H9 (cell line): Measurements from ENCODE around the gene MMP11. TPM values are rescaled to one million over a fixed set of nuclear protein-coding genes. Genes with fewer than 3 reads are reported as not detected.
A peak's percentile ranks its signal among the peaks of the same experiment; 100 is the strongest.

Experiments used
- DNase-seq: peaks from one replicate; pipeline ENCODE4 v3.0.0-alpha.2; 2017
- H2AFZ ChIP-seq: one replicate; pipeline ENCODE4 v1.6.1; 2013; ENCODE audit warnings: mild to moderate bottlenecking, low read length, control low read depth, moderate library complexity
- H2AK5ac ChIP-seq: 2 replicates; pipeline ENCODE4 v1.6.1; 2013; ENCODE audit warnings: low read length, control low read depth, mixed read lengths; ENCODE audit not compliant: insufficient read length
- H2BK120ac ChIP-seq: one replicate; pipeline ENCODE4 v1.6.1; 2013; ENCODE audit warnings: low read depth, mild to moderate bottlenecking, low read length, control low read depth, inconsistent platforms; ENCODE audit not compliant: poor library complexity, severe bottlenecking
- H2BK12ac ChIP-seq: 2 replicates; pipeline ENCODE4 v1.6.1; 2013; ENCODE audit warnings: low read length, control low read depth, mixed read lengths, low read depth; ENCODE audit not compliant: insufficient read length
- H2BK15ac ChIP-seq: 2 replicates; pipeline ENCODE4 v1.6.1; 2013; ENCODE audit warnings: low read depth, low read length, control low read depth
- H2BK20ac ChIP-seq: one replicate; pipeline ENCODE4 v1.6.1; 2013; ENCODE audit warnings: low read depth, mild to moderate bottlenecking, low read length, control low read depth, inconsistent platforms; ENCODE audit not compliant: poor library complexity, severe bottlenecking
- H2BK5ac ChIP-seq: 2 replicates; pipeline ENCODE4 v1.6.1; 2013; ENCODE audit warnings: low read length, control low read depth, mixed read lengths; ENCODE audit not compliant: insufficient read length
- H3K14ac ChIP-seq: 2 replicates; pipeline ENCODE4 v1.6.1; 2013; ENCODE audit warnings: low read length, control low read depth; ENCODE audit not compliant: insufficient read depth
- H3K18ac ChIP-seq: 2 replicates; pipeline ENCODE4 v1.6.1; 2013; ENCODE audit warnings: low read depth, mild to moderate bottlenecking, mixed read lengths, low read length, control low read depth; ENCODE audit not compliant: insufficient read length
- H3K23ac ChIP-seq: 2 replicates; pipeline ENCODE4 v1.6.1; 2013; ENCODE audit warnings: low read length, control low read depth, mixed read lengths, low read depth; ENCODE audit not compliant: insufficient read length
- H3K23me2 ChIP-seq: 2 replicates; pipeline ENCODE4 v1.6.1; 2013; ENCODE audit warnings: low read depth, mild to moderate bottlenecking, mixed read lengths, low read length, control low read depth; ENCODE audit not compliant: insufficient read length, poor library complexity, severe bottlenecking
- H3K27ac ChIP-seq: 2 replicates; pipeline ENCODE4 v1.5.1; 2013; ENCODE audit warnings: low read length, control low read depth, mixed read lengths, low read depth; ENCODE audit not compliant: insufficient read length
- H3K27me3 ChIP-seq: 2 replicates; pipeline ENCODE4 v1.6.1; 2013; ENCODE audit warnings: low read length, control low read depth, inconsistent platforms; ENCODE audit not compliant: insufficient read depth
- H3K4ac ChIP-seq: 2 replicates; pipeline ENCODE4 v1.6.1; 2013; ENCODE audit warnings: low read depth, mild to moderate bottlenecking, control low read depth, inconsistent platforms, low read length, moderate library complexity
- H3K4me1 ChIP-seq: 2 replicates; pipeline ENCODE4 v1.6.1; 2013; ENCODE audit warnings: low read length, control low read depth, inconsistent platforms; ENCODE audit not compliant: insufficient read depth
- H3K4me2 ChIP-seq: 2 replicates; pipeline ENCODE4 v1.6.1; 2013; ENCODE audit warnings: low read length, control low read depth, mixed read lengths; ENCODE audit not compliant: insufficient read length, insufficient read depth
- H3K56ac ChIP-seq: 2 replicates; pipeline ENCODE4 v1.6.1; 2013; ENCODE audit warnings: low read depth, mild to moderate bottlenecking, mixed read lengths, low read length, control low read depth; ENCODE audit not compliant: insufficient read length
- H3K79me1 ChIP-seq: 2 replicates; pipeline ENCODE4 v1.6.1; 2013; ENCODE audit warnings: low read depth, mild to moderate bottlenecking, moderate library complexity, low read length, control low read depth, inconsistent platforms; ENCODE audit not compliant: insufficient read depth, poor library complexity, severe bottlenecking
- H3K79me2 ChIP-seq: 2 replicates; pipeline ENCODE4 v1.6.1; 2013; ENCODE audit warnings: low read length, control low read depth, inconsistent platforms; ENCODE audit not compliant: insufficient read depth
- H3K9ac ChIP-seq: 2 replicates; pipeline ENCODE4 v1.6.1; 2013; ENCODE audit warnings: low read length, control low read depth, mixed read lengths; ENCODE audit not compliant: insufficient read length; ENCODE audit errors: extremely low read depth
- H3K9me3 ChIP-seq: one replicate; pipeline ENCODE4 v1.6.1; 2013; ENCODE audit warnings: low read depth, low read length, inconsistent platforms; ENCODE audit not compliant: control insufficient read depth
- H3T11ph ChIP-seq: one replicate; pipeline ENCODE4 v1.6.1; 2013; ENCODE audit warnings: mild to moderate bottlenecking, low read length, control low read depth, inconsistent platforms
- H4K20me1 ChIP-seq: one replicate; pipeline ENCODE4 v1.6.1; 2013; ENCODE audit not compliant: control insufficient read depth, insufficient read length, insufficient read depth
- H4K5ac ChIP-seq: 2 replicates; pipeline ENCODE4 v1.6.1; 2013; ENCODE audit warnings: low read depth, mild to moderate bottlenecking, mixed read lengths, low read length, control low read depth; ENCODE audit not compliant: insufficient read length
- H4K8ac ChIP-seq: replicated peaks from 2 replicates; pipeline ENCODE4 v1.6.1; 2013; ENCODE audit warnings: low read length, control low read depth, mixed read lengths, low read depth; ENCODE audit not compliant: insufficient read length
- H4K91ac ChIP-seq: 2 replicates; pipeline ENCODE4 v1.6.1; 2013; ENCODE audit warnings: low read depth, mild to moderate bottlenecking, moderate library complexity, mixed read lengths, low read length, control low read depth; ENCODE audit not compliant: insufficient read length
- H3K27ac Mint-ChIP-seq, 3 experiments: 2 replicates in 2 of 3; 3 replicates in 1 of 3; pipeline ENCODE4 v1.8.0; 2020 to 2021; ENCODE audit warnings: mixed read lengths in 3 of 3, mild to moderate bottlenecking in 1 of 3, moderate library complexity in 1 of 3
- H3K27me3 Mint-ChIP-seq: 2 replicates; pipeline ENCODE4 v1.8.0; 2021; ENCODE audit warnings: low read depth, mild to moderate bottlenecking, moderate library complexity, mixed read lengths
- H3K36me3 Mint-ChIP-seq, 3 experiments: 2 replicates in 2 of 3; 3 replicates in 1 of 3; pipeline ENCODE4 v1.8.0; 2020 to 2021; ENCODE audit warnings: low read depth in 3 of 3, mixed read lengths in 3 of 3; ENCODE audit not compliant: insufficient read depth in 1 of 3
- H3K4me1 Mint-ChIP-seq, 2 experiments: 2 replicates each; pipeline ENCODE4 v1.8.0; 2020; ENCODE audit warnings: mixed read lengths in 2 of 2
- H3K4me3 Mint-ChIP-seq, 2 experiments: 2 replicates in 1 of 2; 3 replicates in 1 of 2; pipeline ENCODE4 v1.8.0; 2020 to 2021; ENCODE audit warnings: mild to moderate bottlenecking in 2 of 2, mixed read lengths in 2 of 2, moderate library complexity in 1 of 2
- H3K9me3 Mint-ChIP-seq, 2 experiments: 2 replicates in 1 of 2; 3 replicates in 1 of 2; pipeline ENCODE4 v1.8.0; 2020; ENCODE audit warnings: mild to moderate bottlenecking in 2 of 2, mixed read lengths in 2 of 2, moderate library complexity in 1 of 2
- CTCF ChIP-seq: fragments of 200-600 bp; sonication (generic); conservative IDR thresholded peaks from 3 replicates; pipeline ENCODE4 v1.8.0; 2021; ENCODE audit warnings: antibody characterized with exemption, mild to moderate bottlenecking
- WGBS: extraction: QIAGEN DNeasy Blood & Tissue Kit; methylation state at CpG from one replicate; pipeline ENCODE4 v1.1.7; 2013; ENCODE audit warnings: missing lambda C conversion rate, low lambda C conversion rate, mixed read lengths; ENCODE audit not compliant: insufficient read length; ENCODE audit errors: extremely low coverage; 5-methylcytosine and 5-hydroxymethylcytosine counted together
- total RNA-seq: library from RNA; stranded (reverse); gene quantifications from 2 replicates; pipeline ENCODE4 v1.2.1, GENCODE V29; 2021

MMP11 gene
- total RNA-seq, 1 experiment from 2014 or later, result 5.3 TPM

- H3K4ac ChIP-seq, result no peak overlapping the region
- H3K4me3 Mint-ChIP-seq, result peak overlapping the region; percentile 69 to 80
- no peak for TF ChIP-seq CTCF
- no peak overlapping the region for H2AK5ac ChIP-seq
- H3K4me1 Mint-ChIP-seq, result peaks cover 14 to 35% of the 10 kb centered on the region in 2 experiments
- H3K4me2 ChIP-seq, result peak overlapping the region; percentile 79
- H3K18ac ChIP-seq, result no peak overlapping the region
- no peak overlapping the region for H3K23ac ChIP-seq
- H4K91ac ChIP-seq, result no peak overlapping the region
- no peak overlapping the region for H3K14ac ChIP-seq
- no peak overlapping the region for H2BK20ac ChIP-seq
- no CpG with 5 or more reads among the region's 7 CpGs for WGBS
- no peak for DNase-seq
- no peaks in the 10 kb centered on the region; a peak in 1 of 7 replicates for H3K36me3 Mint-ChIP-seq
- no peak overlapping the region for H2BK120ac ChIP-seq
- H3K27ac Mint-ChIP-seq, result no peak overlapping the region
- no peaks in the 10 kb centered on the region for H3K9me3 ChIP-seq
- H3K9me3 Mint-ChIP-seq, result no peaks in the 10 kb centered on the region
- peaks cover 61% of the 10 kb centered on the region for H3K27me3 Mint-ChIP-seq
- no peaks in the 10 kb centered on the region for H4K20me1 ChIP-seq
- peaks cover 6% of the 10 kb centered on the region for H3K23me2 ChIP-seq
- H3K4me1 ChIP-seq, result no peaks in the 10 kb centered on the region; the same call in 1 of the 2 replicates
- no peaks in the 10 kb centered on the region for H3K79me2 ChIP-seq
- no peak overlapping the region for H3T11ph ChIP-seq
- H2BK5ac ChIP-seq, result no peak overlapping the region
- no peak overlapping the region for H3K9ac ChIP-seq
- H4K8ac ChIP-seq, result no peak overlapping the region
- H4K5ac ChIP-seq, result no peak overlapping the region
- no peak overlapping the region for H2AFZ ChIP-seq
- no peaks in the 10 kb centered on the region for H3K79me1 ChIP-seq
- no peak overlapping the region for H3K56ac ChIP-seq
- peaks cover 15% of the 10 kb centered on the region; the same call in 1 of the 2 replicates for H3K27me3 ChIP-seq
- H2BK12ac ChIP-seq, result no peak overlapping the region
- no peak overlapping the region for H2BK15ac ChIP-seq
- no peak overlapping the region for H3K27ac ChIP-seq
Measured at GRCh38 chr22:23773483-23774113, 949 bp downstream of the MMP11 start.
